Stimulated activated CD8-positive, alpha-beta memory T cell treated with anti-CD3 and anti-CD28 coated beads, Interleukin-7, amount 100 ng/mL, for 24 hours (primary cell): ENCODE measurements around the gene METTL2B.

Experiments
- DNase-seq: peaks from one replicate; pipeline ENCODE4 v3.0.0-alpha.2; 2020; ENCODE audit warnings: low read depth

METTL2B gene

GRCh38 chr7:128476402-128477335, at the start of gene METTL2B:
TSS of gene METTL2B (plus strand) at chr7:128476748. CDS start at chr7:128476766, 18 bp downstream.
- DNase-seq = peak; percentile 85

- DNase-seq = no peak
These were observed 49.2 kb upstream of the METTL2B start for GRCh38 chr7:128427289-128427891.

GRCh38 chr7:128430207-128430606, 46.3 kb upstream of the METTL2B start:
- no peak for DNase-seq

GRCh38 chr7:128431221-128431620, 45.3 kb upstream of the METTL2B start:
- no peak for DNase-seq

- DNase-seq = no peak
These were observed 44.8 kb upstream of the METTL2B start for GRCh38 chr7:128431754-128432153.

- no peak for DNase-seq
These were observed 41.9 kb upstream of the METTL2B start for GRCh38 chr7:128434413-128435326.

- no peak for DNase-seq
These were observed 41.2 kb upstream of the METTL2B start for GRCh38 chr7:128435327-128435686.

- no peak for DNase-seq
These were observed 38.9 kb upstream of the METTL2B start for GRCh38 chr7:128437426-128438332.

GRCh38 chr7:128442356-128442755, 34.2 kb upstream of the METTL2B start:
- no peak for DNase-seq

- no peak for DNase-seq
These were observed 32.5 kb upstream of the METTL2B start for GRCh38 chr7:128443831-128444600.

GRCh38 chr7:128446306-128446705, 30.2 kb upstream of the METTL2B start:
- DNase-seq = no peak

- DNase-seq = no peak
These were observed 28.5 kb upstream of the METTL2B start for GRCh38 chr7:128447941-128448564.

GRCh38 chr7:128448751-128449302, 27.7 kb upstream of the METTL2B start:
- DNase-seq = no peak

GRCh38 chr7:128450409-128450808, 26.1 kb upstream of the METTL2B start:
- DNase-seq = no peak

GRCh38 chr7:128450913-128451312, 25.6 kb upstream of the METTL2B start:
- no peak for DNase-seq

GRCh38 chr7:128452552-128452951, 24.0 kb upstream of the METTL2B start:
- DNase-seq = no peak

GRCh38 chr7:128453836-128454804, 22.4 kb upstream of the METTL2B start:
- no peak for DNase-seq

GRCh38 chr7:128454808-128455542, 21.6 kb upstream of the METTL2B start:
- DNase-seq = no peak
